Tibial nerve (tissue), 4 donors: Measurements from ENCODE around the gene NUCB1. TPM values are rescaled to one million over a fixed set of nuclear protein-coding genes. Genes with fewer than 3 reads are reported as not detected.

Experiments used
- DNase-seq, 2 donors: peaks; one replicate each; pipeline ENCODE4 v3.0.0-alpha.2; 2019; ENCODE audit warnings: low spot score in 2 of 2
- H3K27ac ChIP-seq, 4 donors: fragments of 200-600 bp; sonication (generic) in 3 of 4; one replicate each; pipeline ENCODE4 v1.5.1; 2017 to 2019; ENCODE audit warnings: mild to moderate bottlenecking in 1 of 4
- H3K27me3 ChIP-seq, 2 donors: fragments of 200-600 bp; sonication (generic) in 1 of 2; one replicate each; pipeline versions ENCODE4 v1.5.1 to v1.6.0; 2017 to 2019
- H3K36me3 ChIP-seq, 3 donors: fragments of 200-600 bp; sonication (generic); one replicate each; pipeline ENCODE4 v1.5.1; 2018 to 2019
- H3K4me1 ChIP-seq, 4 donors: fragments of 200-600 bp; sonication (generic) in 3 of 4; one replicate each; pipeline ENCODE4 v1.5.1; 2017 to 2019
- H3K4me3 ChIP-seq, 4 donors: fragments of 200-600 bp; sonication (generic) in 3 of 4; one replicate each; pipeline ENCODE4 v1.5.1; 2017 to 2019; ENCODE audit warnings: mild to moderate bottlenecking in 1 of 4, moderate library complexity in 1 of 4
- H3K9me3 ChIP-seq, 4 donors: fragments of 200-600 bp; sonication (generic) in 3 of 4; one replicate each; pipeline ENCODE4 v1.5.1; 2017 to 2019
- CTCF ChIP-seq, 5 experiments: fragments of 200-600 bp in 3 of 5; fragments of 450-650 bp in 2 of 5; sonication (generic) in 3 of 5; IDR thresholded peaks; one replicate each; pipeline ENCODE4 v1.5.1; 2016 to 2019; ENCODE audit warnings: antibody characterized with exemption in 5 of 5, mild to moderate bottlenecking in 3 of 5, moderate library complexity in 2 of 5
- EP300 ChIP-seq, 2 donors: sonication (generic); formaldehyde crosslinking; IDR thresholded peaks; one replicate each; pipeline ENCODE4 v1.6.1; 2017; ENCODE audit warnings: antibody characterized with exemption in 2 of 2, mild to moderate bottlenecking in 1 of 2
- POLR2A ChIP-seq, 2 donors: fragments of 450-650 bp; IDR thresholded peaks; one replicate each; pipeline ENCODE4 v1.6.1; 2017; ENCODE audit warnings: antibody characterized with exemption in 2 of 2, mild to moderate bottlenecking in 2 of 2, moderate library complexity in 2 of 2
- WGBS, 2 donors: methylation state at CpG; one replicate each; pipeline ENCODE4 v1.1.5; 2018; 5-methylcytosine and 5-hydroxymethylcytosine counted together
- total RNA-seq, 4 donors: library from RNA; depleted of rRNA; stranded (reverse); fragments of >200 nt; gene quantifications; one replicate each; pipeline ENCODE4 v1.1.0, GENCODE V29; 2016

Gene NUCB1
- total RNA-seq, 4 donors from 2014 or later: 220 to 352 (median 287) TPM

GRCh38 chr19:48954595-48955307, 54.6 kb downstream of the NUCB1 start, which contains the start of gene BAX:
BAX (plus strand) TSS chr19:48954875; CDS start chr19:48954929, 54 bp downstream.
- WGBS, 2 donors: 1% methylated on average over 39 to 62 of the region's 71 CpGs
- Histone ChIP-seq H3K27ac (peak within 1 kb of the TSS; percentile 60 to 95 (median 88)), H3K4me1 (peaks cover 0 to 21% (median 12%) of the 10 kb centered on the region in 4 donors)

GRCh38 chr19:48955308-48955958, 55.3 kb downstream of the NUCB1 start:
- Histone ChIP-seq H3K4me1 (peaks cover 0 to 21% (median 12%) of the 10 kb centered on the region in 4 donors), H3K9me3 (no peaks in the 10 kb centered on the region), H3K27ac (peak overlapping the region; percentile 60 to 95 (median 88)), H3K4me3 (peak overlapping the region; percentile 60 to 97 (median 92)), H3K36me3 (peaks cover 0 to 18% (median 0%) of the 10 kb centered on the region in 3 donors), H3K27me3 (no peaks in the 10 kb centered on the region)
- TF ChIP-seq POLR2A (IDR thresholded peaks at IDR 0.05) (no peak), EP300 (IDR thresholded peaks at IDR 0.05) (no peak), CTCF (IDR thresholded peaks at IDR 0.05) (no peak)
- 46 to 52% methylated on average over 16 of the region's 16 CpGs for WGBS, 2 donors
- DNase-seq: no peak

More at GRCh38 chr19:48954595-48955307, 54.6 kb downstream of the NUCB1 start, which contains the start of gene BAX:
- H3K36me3 ChIP-seq: peaks cover 0 to 14% (median 0%) of the 10 kb centered on the region in 3 donors
- peak within 1 kb of the TSS; percentile 60 to 97 (median 92) for H3K4me3 ChIP-seq
- H3K27me3 ChIP-seq: no peaks in the 10 kb centered on the region
- peak in 1 of 2 donors; percentile 83 for TF ChIP-seq EP300 (IDR thresholded peaks at IDR 0.05)
- peak in 2 of 5 experiments; percentile 35 to 54 for TF ChIP-seq CTCF (IDR thresholded peaks at IDR 0.05)
- TF ChIP-seq POLR2A (IDR thresholded peaks at IDR 0.05): peak; percentile 40 to 67
- DNase-seq: peak; percentile 92 to 93
- no peaks in the 10 kb centered on the region for H3K9me3 ChIP-seq

- Histone ChIP-seq H3K9me3 (no peaks in the 10 kb centered on the region), H3K27ac (no peak overlapping the region), H3K4me3 (no peak overlapping the region), H3K36me3 (peaks cover 0 to 23% (median 0%) of the 10 kb centered on the region in 3 donors), H3K27me3 (no peaks in the 10 kb centered on the region), H3K4me1 (peaks cover 0 to 34% (median 18%) of the 10 kb centered on the region in 4 donors)
- no peak for DNase-seq
- no peak for TF ChIP-seq CTCF (IDR thresholded peaks at IDR 0.05)
- no peak for TF ChIP-seq EP300 (IDR thresholded peaks at IDR 0.05)
- TF ChIP-seq POLR2A (IDR thresholded peaks at IDR 0.05): no peak
- WGBS, 2 donors: 97% methylated on average over 8 of the region's 8 CpGs
Observed at GRCh38 chr19:48958006-48958405, 57.9 kb downstream of the NUCB1 start.

- no peaks in the 10 kb centered on the region for H3K9me3 ChIP-seq
- 79 to 80% methylated on average over 16 of the region's 16 CpGs for WGBS, 2 donors
- no peak overlapping the region for H3K4me3 ChIP-seq
- DNase-seq: no peak
- peak overlapping the region in 1 of 4 donors; percentile 92 for H3K27ac ChIP-seq
- peaks cover 0 to 23% (median 0%) of the 10 kb centered on the region in 3 donors for H3K36me3 ChIP-seq
- H3K27me3 ChIP-seq: no peaks in the 10 kb centered on the region
- H3K4me1 ChIP-seq: peaks cover 0 to 43% (median 32%) of the 10 kb centered on the region in 4 donors
- TF ChIP-seq POLR2A (IDR thresholded peaks at IDR 0.05) (no peak), EP300 (IDR thresholded peaks at IDR 0.05) (no peak), CTCF (IDR thresholded peaks at IDR 0.05) (no peak)
Observed at GRCh38 chr19:48959341-48960239, 59.5 kb downstream of the NUCB1 start.
